K562 (cell line): ENCODE data around the gene TFRC. TPM values are rescaled to one million over a fixed set of nuclear protein-coding genes. Genes with fewer than 3 reads are reported as not detected.

ENCODE experiments used
- ADNP ChIP-seq: fragments of 200-800 bp; sonication (Bioruptor generic); IDR thresholded peaks from 2 replicates; pipeline ENCODE4 v1.6.1; 2016; ENCODE audit warnings: missing genetic modification characterization, missing compliant biosample characterization
- ARID4B ChIP-seq: sonication (generic); formaldehyde crosslinking; IDR thresholded peaks from 2 replicates; pipeline ENCODE4 v1.8.0; 2022; ENCODE audit warnings: mild to moderate bottlenecking, missing genetic modification reagents
- CGGBP1 ChIP-seq: fragments of 250-450 bp; sonication (Bioruptor Pico); IDR thresholded peaks from 2 replicates; pipeline ENCODE4 v1.9.0; 2021; ENCODE audit warnings: mild to moderate bottlenecking
- E2F8 ChIP-seq: fragments of 450-650 bp; IDR thresholded peaks from 2 replicates; pipeline ENCODE4 v1.7.1; 2018; ENCODE audit warnings: mild to moderate bottlenecking, low read depth; ENCODE audit not compliant: partially characterized antibody
- EWSR1 ChIP-seq: fragments of 450-650 bp; IDR thresholded peaks from 2 replicates; pipeline ENCODE4 v1.6.1; 2018; ENCODE audit warnings: borderline replicate concordance, mild to moderate bottlenecking, low read depth, moderate library complexity; ENCODE audit not compliant: partially characterized antibody
- HDGF ChIP-seq: fragments of 450-650 bp; IDR thresholded peaks from 2 replicates; pipeline ENCODE4 v1.6.1; 2016
- JUN ChIP-seq, 2 experiments: sonication (generic) in 1 of 2; formaldehyde crosslinking in 1 of 2; IDR thresholded peaks; 2 replicates each; pipeline versions ENCODE4 v1.6.1 to v1.8.0; 2012 to 2022; ENCODE audit warnings: borderline replicate concordance in 2 of 2, mild to moderate bottlenecking in 2 of 2, improper control_type of control experiment in 1 of 2, low read depth in 1 of 2, low read length in 1 of 2, missing genetic modification reagents in 1 of 2
- MBD2 ChIP-seq: sonication (generic); IDR thresholded peaks from 2 replicates; pipeline ENCODE4 v1.6.1; 2016; ENCODE audit warnings: low read depth, borderline replicate concordance
- MITF ChIP-seq: IDR thresholded peaks from 2 replicates; pipeline ENCODE4 v1.6.1; 2014; ENCODE audit warnings: antibody characterized with exemption
- PATZ1 ChIP-seq: fragments of 250-450 bp; sonication (Bioruptor Pico); IDR thresholded peaks from 2 replicates; pipeline ENCODE4 v1.5.0; 2020; ENCODE audit warnings: mild to moderate bottlenecking, borderline replicate concordance
- POLR2AphosphoS5 ChIP-seq: IDR thresholded peaks from 2 replicates; pipeline ENCODE4 v1.6.1; 2011; ENCODE audit warnings: mild to moderate bottlenecking, low read depth, low read length, moderate library complexity; ENCODE audit not compliant: control insufficient read depth, insufficient read depth
- RNF2 ChIP-seq: sonication (generic); IDR thresholded peaks from 2 replicates; pipeline ENCODE4 v1.6.1; 2016
- SRF ChIP-seq, 2 experiments: fragments of 250-450, 450-650 bp in 1 of 2; sonication (Bioruptor Pico) in 1 of 2; sonication (generic) in 1 of 2; formaldehyde crosslinking; IDR thresholded peaks; 2 replicates each; pipeline versions ENCODE4 v1.5.0 to v1.5.1; 2020 to 2022; ENCODE audit warnings: mild to moderate bottlenecking in 1 of 2, missing genetic modification reagents in 1 of 2
- ZFP30 ChIP-seq: fragments of 250-450 bp; sonication (Bioruptor Pico); IDR thresholded peaks from 2 replicates; pipeline ENCODE4 v1.8.0; 2022; ENCODE audit warnings: moderate library complexity, mild to moderate bottlenecking, inconsistent platforms, borderline replicate concordance
- ZNF384 ChIP-seq: IDR thresholded peaks from 2 replicates; pipeline ENCODE4 v1.6.1; 2012; ENCODE audit warnings: low read depth, low read length, improper control_type of control experiment
- polyA plus RNA-seq, 8 experiments: library from polyadenylated mRNA; depleted of rRNA in 4 of 8; stranded (reverse) in 5 of 8; unstranded in 3 of 8; fragments of >200 nt; fragmentation: Nextera tagmentation in 2 of 8; fragmentation: Illumina TruSeq in 1 of 8; extraction: Ambion mirVana in 2 of 8; extraction: Trizol in 1 of 8; gene quantifications; 2 replicates each; pipeline versions ENCODE4 v1.2.1 to v1.2.3, GENCODE V29; 2011 to 2014; ENCODE audit warnings: inconsistent platforms in 1 of 8, missing spikeins in 1 of 8
- total RNA-seq, 7 experiments: library from RNA; depleted of rRNA in 6 of 7; stranded (reverse); fragments of >200 nt in 6 of 7; fragmentation: Illumina TruSeq in 2 of 7; extraction: Trizol in 2 of 7; gene quantifications; 2 replicates each; pipeline versions ENCODE4 v1.2.1 to v1.2.3, GENCODE V29; 2011 to 2021; ENCODE audit warnings: low replicate concordance in 1 of 7

Gene TFRC
- total and polyA plus RNA-seq, 9 of the 15 experiments (the other 6 are each of a cell fraction or from before 2014, with no cell fraction given), result 149 to 679 (median 332) TPM

GRCh38 chr3:196047391-196048030 lies 34.4 kb downstream of the TFRC start (continued):
- TF ChIP-seq PATZ1 (peak; percentile 69; the same call in 1 of the 2 replicates), MBD2 (0 out of 2 replicates have a peak, but pooled peaks have one; percentile 12), ARID4B (CRISPR knock-in tag) (0 out of 2 replicates have a peak, but pooled peaks have one; percentile 33), HDGF (no peak), EWSR1 (peak; percentile 92), JUN (IDR thresholded peaks at IDR 0.05; ENCODE audit: borderline replicate concordance, low read depth, low read length) (no peak), JUN (CRISPR knock-in tag; IDR thresholded peaks at IDR 0.05; ENCODE audit: borderline replicate concordance) (0 out of 2 replicates have a peak, but pooled peaks have one; percentile 50), ZFP30 (CRISPR knock-in tag) (peak; percentile 22; the same call in 1 of the 2 replicates), MITF (no peak), E2F8 (peak; percentile 66), SRF (CRISPR knock-in tag; IDR thresholded peaks at IDR 0.05) (0 out of 4 replicates have a peak, but pooled peaks of 1 of the 2 experiments have one; percentile 44), POLR2AphosphoS5 (peak; percentile 74; the same call in 1 of the 2 replicates), CGGBP1 (CRISPR knock-in tag) (peak; percentile 23), ZNF384 (peak; percentile 32; the same call in 1 of the 2 replicates), RNF2 (no peak), ADNP (tag) (no peak)
